Measurements from ENCODE around the gene SLC22A14.

- no peak for TF ChIP-seq ELF4 (CRISPR knock-in tag; IDR thresholded peaks at IDR 0.05; ENCODE audit: low read depth)
- TF ChIP-seq ZNF121 (CRISPR knock-in tag; IDR thresholded peaks at IDR 0.05), result no peak
- TF ChIP-seq MAX (CRISPR knock-in tag; IDR thresholded peaks at IDR 0.05), result no peak
Observed at GRCh38 chr3:38267662-38268061, 14.4 kb upstream of the SLC22A14 start.
